Activated effector memory CD4-positive, alpha-beta T cell treated with Interleukin-2 at 50 U/mL for 16 hours (primary cell): Measurements from ENCODE around the gene ANKLE1.

ENCODE experiments used
- DNase-seq: peaks from one replicate; pipeline ENCODE4 v3.0.0-alpha.2; 2020

ANKLE1 gene

DNA sequence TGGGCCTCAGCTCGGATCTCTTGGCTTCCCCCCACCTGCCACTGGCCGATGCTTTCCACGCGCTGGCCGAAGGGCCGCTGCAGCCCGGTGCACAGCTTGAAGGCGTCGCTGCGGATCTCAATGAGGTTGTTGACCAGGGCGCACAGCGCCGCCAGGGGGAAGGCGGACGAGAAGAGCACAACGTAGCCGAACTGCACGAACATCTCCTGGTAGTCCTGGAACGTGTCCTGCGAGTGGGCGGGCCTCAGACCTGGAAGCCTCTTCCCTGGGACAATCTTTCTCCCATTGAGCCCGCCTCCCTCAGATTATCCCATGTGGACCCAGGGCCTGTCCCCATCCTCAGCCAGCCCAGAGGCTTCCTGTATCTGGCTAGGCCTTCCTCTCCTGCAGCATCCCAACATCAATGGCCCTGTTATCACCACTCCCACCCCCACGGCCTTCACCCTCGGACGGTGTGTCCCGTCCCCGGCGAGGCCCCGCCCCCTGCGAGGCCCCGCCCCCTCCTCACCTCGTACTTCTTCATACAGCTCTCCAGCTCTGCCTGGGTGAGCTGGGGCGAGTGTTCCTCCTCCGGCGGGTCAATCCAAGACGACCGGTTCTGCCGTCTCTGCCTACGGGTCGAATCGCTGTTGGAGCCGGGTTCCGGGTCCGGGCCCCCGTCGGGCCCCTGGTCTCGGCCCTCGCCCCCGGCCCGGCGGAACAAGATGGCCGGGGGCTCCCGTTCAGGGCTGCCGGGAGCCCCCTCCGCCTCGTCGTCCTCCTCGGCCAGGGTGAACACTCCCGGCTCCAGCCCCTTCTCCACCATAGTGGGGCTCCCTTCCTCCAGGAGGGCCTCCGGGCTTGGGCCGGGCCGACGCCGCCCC, 46.2 kb downstream of the ANKLE1 start:
- peak; percentile 38 for DNase-seq

- DNase-seq: peak; percentile 24
Observed at GRCh38 chr19:17328517-17329365, 47.0 kb downstream of the ANKLE1 start.

DNA sequence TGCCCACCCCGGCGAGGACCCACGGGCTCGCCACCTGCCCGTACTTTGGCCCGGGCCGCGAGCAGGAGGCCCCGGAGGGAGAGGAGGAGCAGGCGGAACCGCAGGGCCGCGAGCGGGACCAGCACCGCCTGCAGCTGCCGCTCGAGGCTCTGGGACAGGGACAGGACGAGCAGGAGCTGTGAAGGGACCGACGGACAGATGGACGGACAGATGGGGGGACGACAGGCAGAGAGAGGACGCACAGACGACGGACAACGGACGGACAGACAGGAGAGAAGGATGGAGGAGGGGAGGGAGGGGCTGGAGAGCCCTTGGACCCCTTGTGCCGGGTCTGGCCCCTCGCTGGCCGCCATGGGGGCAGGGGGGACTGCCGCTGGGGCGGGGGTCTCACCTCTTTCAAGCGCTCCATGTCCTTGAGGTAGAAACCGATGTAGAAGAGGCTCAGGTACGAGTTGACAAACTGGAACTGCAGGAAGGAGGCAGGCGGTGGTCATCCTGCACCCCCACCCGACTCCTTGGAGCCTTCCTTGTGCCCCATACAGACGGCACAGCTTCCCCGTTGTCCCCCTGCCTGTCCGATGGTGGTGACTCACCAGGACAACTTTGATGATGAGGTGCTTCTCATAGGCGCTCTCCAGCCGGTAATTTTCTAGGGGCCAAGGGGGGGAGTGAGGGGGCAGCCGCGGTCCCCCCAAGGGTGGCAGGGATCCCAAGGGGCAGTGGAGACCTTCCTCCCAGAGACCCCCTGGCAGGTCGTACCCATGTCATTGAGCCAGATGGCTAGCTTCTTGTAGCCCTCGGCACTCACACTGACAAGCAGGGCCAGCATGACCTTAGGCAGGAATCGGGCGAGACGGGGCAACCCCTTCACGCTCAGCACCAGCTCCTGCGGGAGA, 47.9 kb downstream of the ANKLE1 start:
- no peak for DNase-seq

- no peak for DNase-seq
Observed at GRCh38 chr19:17330262-17331044, 48.8 kb downstream of the ANKLE1 start.

GRCh38 chr19:17331045-17331558, 49.4 kb downstream of the ANKLE1 start:
- DNase-seq: no peak

GRCh38 chr19:17332360-17332676, 50.6 kb downstream of the ANKLE1 start:
- no peak for DNase-seq

DNA sequence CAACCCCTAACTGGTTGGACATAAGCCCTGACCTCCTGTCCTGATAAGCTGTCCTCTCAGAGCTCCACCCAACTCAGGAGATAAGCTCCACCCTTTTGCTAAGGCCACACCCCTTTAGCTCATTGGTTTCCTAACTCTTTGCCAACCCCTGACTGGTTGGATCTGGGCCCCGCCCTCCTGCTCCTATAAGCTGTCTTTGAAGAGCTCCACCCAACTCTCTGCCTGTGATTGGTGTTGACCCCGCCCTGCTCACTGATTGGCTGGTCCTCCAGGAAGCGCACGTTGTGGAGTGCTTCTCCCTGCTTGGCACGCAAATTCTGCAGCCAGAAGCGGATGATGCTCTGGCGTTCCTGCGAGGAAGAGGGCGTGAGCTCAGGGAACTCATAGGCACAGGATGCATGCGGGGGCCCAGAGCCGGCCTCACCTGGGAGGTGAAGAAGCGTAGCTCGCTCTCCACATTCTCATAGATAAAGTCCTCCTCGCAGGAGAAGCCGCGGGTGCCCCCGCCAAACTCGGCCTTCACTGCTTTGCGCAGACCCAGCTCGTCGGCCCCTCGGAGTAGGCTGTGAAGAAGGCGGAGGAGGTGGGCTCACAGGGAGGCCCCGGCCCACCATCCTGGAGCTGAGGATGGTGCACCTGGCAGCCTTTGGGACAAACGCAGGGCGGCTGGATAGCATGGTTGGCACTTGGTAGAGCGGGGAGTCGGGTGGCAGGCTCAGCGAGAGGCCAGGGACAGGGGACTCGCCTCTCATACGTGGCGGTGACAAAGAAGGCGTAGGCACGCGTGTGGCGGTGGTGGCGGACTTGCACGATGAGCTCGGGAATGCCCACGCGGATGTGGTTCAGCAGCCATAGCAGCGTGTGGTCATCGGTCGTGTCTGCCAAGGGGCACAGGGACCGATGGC, 51.2 kb downstream of the ANKLE1 start:
- DNase-seq: no peak

GRCh38 chr19:17333611-17334413, 52.1 kb downstream of the ANKLE1 start:
- peak; percentile 70 for DNase-seq

- peak; percentile 94 for DNase-seq
Observed at GRCh38 chr19:17334414-17335409, 53.0 kb downstream of the ANKLE1 start, which contains the start of gene ANO8. Gene ANO8, minus strand, starts transcription at chr19:17334855. Its CDS starts 185 bp downstream, at chr19:17334670.

DNA sequence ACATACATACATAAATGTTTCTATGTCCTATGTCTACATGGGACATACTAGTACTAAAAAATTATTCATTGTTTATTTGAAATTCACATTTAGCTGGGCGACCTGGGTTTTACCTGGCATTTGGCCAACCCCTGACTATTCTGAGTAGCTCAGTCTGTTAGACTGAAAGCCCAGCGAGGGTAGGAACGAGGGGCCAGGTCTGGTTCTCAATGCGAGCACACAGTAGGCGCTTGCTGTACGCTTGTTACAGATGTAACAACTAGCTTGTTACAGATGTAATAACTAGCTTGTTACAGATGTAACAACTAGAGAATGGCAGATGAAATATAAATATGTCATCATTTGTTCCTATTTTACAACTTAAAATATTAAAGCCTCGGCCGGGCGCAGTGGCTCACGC, 53.9 kb downstream of the ANKLE1 start:
- no peak for DNase-seq
